ENCODE data around the gene PPP1R13L. TPM values are rescaled to one million over a fixed set of nuclear protein-coding genes. Genes with fewer than 3 reads are reported as not detected.

The PPP1R13L gene
- total RNA-seq, 2 experiments from 2014 or later = 7.8 to 15.5 TPM

GRCh38 chr19:45400192-45400591 is 4.7 kb downstream of the PPP1R13L start:
- H3K9me2 ChIP-seq (ENCODE audit: insufficient read depth, low read length) = no peaks in the 10 kb centered on the region
- no peak overlapping the region for H3K4me2 ChIP-seq (ENCODE audit: low read length)
- no TSS peak for BruUV-seq (replicated peaks)
- no peaks in the 10 kb centered on the region for H3K79me2 ChIP-seq (ENCODE audit: insufficient read depth, low read depth, low read length)
- DNase-seq (ENCODE audit: low spot score) = no peak
- H3K36me3 ChIP-seq (ENCODE audit: insufficient read depth, low read length) = no peaks in the 10 kb centered on the region
- TF ChIP-seq CTCF (conservative IDR thresholded peaks at IDR 0.05; ENCODE audit: low read length) (no peak), EZH2phosphoT487 (IDR thresholded peaks at IDR 0.05; ENCODE audit: borderline replicate concordance, low read depth, low read length) (no peak)
- no peak overlapping the region for H2AFZ ChIP-seq (ENCODE audit: low read length)
- ChIA-PET CTCF (ENCODE audit: unreplicated experiment) (no interaction called here), POLR2A (no interaction called here)
- intact Hi-C loops (cut with micrococcal nuclease; ENCODE audit: unreplicated experiment) = no loop called here
- no peaks in the 10 kb centered on the region for H3K9me3 ChIP-seq (ENCODE audit: low read length)
- no peak overlapping the region for H3K27ac ChIP-seq (ENCODE audit: low read depth, low read length, poor library complexity, severe bottlenecking)
- H3K4me3 ChIP-seq (ENCODE audit: low read depth, low read length, poor library complexity, severe bottlenecking) = no peak overlapping the region
- H3K4me1 ChIP-seq (ENCODE audit: insufficient read depth, low read length, poor library complexity, severe bottlenecking) = peaks cover 21% of the 10 kb centered on the region
- no peaks in the 10 kb centered on the region for H4K20me1 ChIP-seq (ENCODE audit: insufficient read depth, low read length)

GRCh38 chr19:45395821-45396617 is 8.8 kb downstream of the PPP1R13L start:
- no peak overlapping the region for H3K4me2 ChIP-seq (ENCODE audit: low read length)
- H3K4me1 ChIP-seq (ENCODE audit: insufficient read depth, low read length, poor library complexity, severe bottlenecking) = peaks cover 8% of the 10 kb centered on the region
- CTCF ChIA-PET (ENCODE audit: unreplicated experiment) = no interaction called here
- no peaks in the 10 kb centered on the region for H3K79me2 ChIP-seq (ENCODE audit: insufficient read depth, low read depth, low read length)
- no peak overlapping the region for H2AFZ ChIP-seq (ENCODE audit: low read length)
- no peak overlapping the region for H3K4me3 ChIP-seq (ENCODE audit: low read depth, low read length, poor library complexity, severe bottlenecking)
- no peaks in the 10 kb centered on the region for H3K9me2 ChIP-seq (ENCODE audit: insufficient read depth, low read length)
- intact Hi-C loops (cut with micrococcal nuclease; ENCODE audit: unreplicated experiment) = no loop called here
- no peak for DNase-seq (ENCODE audit: low spot score)
- H4K20me1 ChIP-seq (ENCODE audit: insufficient read depth, low read length) = no peaks in the 10 kb centered on the region
- H3K27ac ChIP-seq (ENCODE audit: low read depth, low read length, poor library complexity, severe bottlenecking) = no peak overlapping the region
- H3K36me3 ChIP-seq (ENCODE audit: insufficient read depth, low read length) = no peaks in the 10 kb centered on the region
- no peaks in the 10 kb centered on the region for H3K9me3 ChIP-seq (ENCODE audit: low read length)
- TF ChIP-seq CTCF (conservative IDR thresholded peaks at IDR 0.05; ENCODE audit: low read length) = no peak
- TF ChIP-seq EZH2phosphoT487 (IDR thresholded peaks at IDR 0.05; ENCODE audit: borderline replicate concordance, low read depth, low read length) = no peak
- no TSS peak for BruUV-seq (replicated peaks)
- POLR2A ChIA-PET = no interaction called here

Measured in OCI-LY7 (cell line).